SK-N-SH treated with all-trans-retinoic acid at 6 μM for 48 hours (cell line): Measurements from ENCODE around the gene SYNDIG1L.

Experiments
- ARNTL ChIP-seq: fragments of 450-650 bp; formaldehyde crosslinking; IDR thresholded peaks from 2 replicates; pipeline ENCODE4 v1.5.0; 2020; ENCODE audit warnings: low read depth, mild to moderate bottlenecking, moderate library complexity, borderline replicate concordance
- ESRRG ChIP-seq: fragments of 250-450 bp; sonication (Bioruptor Pico); IDR thresholded peaks from 2 replicates; pipeline ENCODE4 v1.6.1; 2021; ENCODE audit warnings: mild to moderate bottlenecking
- PATZ1 ChIP-seq: fragments of 250-450 bp; sonication (Bioruptor Pico); IDR thresholded peaks from 2 replicates; pipeline ENCODE4 v1.8.0; 2020; ENCODE audit warnings: mild to moderate bottlenecking, moderate library complexity, borderline replicate concordance
- POU6F1 ChIP-seq: fragments of 250-450 bp; sonication (Bioruptor Pico); IDR thresholded peaks from 2 replicates; pipeline ENCODE4 v1.8.0; 2021; ENCODE audit warnings: low read depth, mild to moderate bottlenecking, moderate library complexity, borderline replicate concordance
- RARB ChIP-seq: fragments of 250-450 bp; sonication (Bioruptor Pico); IDR thresholded peaks from 2 replicates; pipeline ENCODE4 v1.8.0; 2021; ENCODE audit warnings: mild to moderate bottlenecking, moderate library complexity
- ZC3H10 ChIP-seq: fragments of 250-450 bp; sonication (Bioruptor Pico); IDR thresholded peaks from 2 replicates; pipeline ENCODE4 v1.5.1; 2021; ENCODE audit warnings: mild to moderate bottlenecking, moderate library complexity
- ZFP3 ChIP-seq: fragments of 250-450 bp; sonication (Bioruptor Pico); IDR thresholded peaks from 2 replicates; pipeline ENCODE4 v1.5.0; 2020; ENCODE audit warnings: mild to moderate bottlenecking, moderate library complexity
- ZFP30 ChIP-seq: fragments of 450-650 bp; formaldehyde crosslinking; IDR thresholded peaks from 2 replicates; pipeline ENCODE4 v1.5.0; 2022; ENCODE audit warnings: mild to moderate bottlenecking, moderate library complexity

- TF ChIP-seq ARNTL (CRISPR knock-in tag), result no peak
- TF ChIP-seq PATZ1 (CRISPR knock-in tag), result no peak
- TF ChIP-seq ZFP30 (CRISPR knock-in tag), result no peak
- no peak for TF ChIP-seq POU6F1
- TF ChIP-seq ZFP3 (CRISPR knock-in tag), result no peak
- no peak for TF ChIP-seq RARB
- TF ChIP-seq ESRRG (CRISPR knock-in tag), result no peak
- TF ChIP-seq ZC3H10 (CRISPR knock-in tag), result no peak
Observed at GRCh38 chr14:74368026-74368425, 58.0 kb downstream of the SYNDIG1L start.
